ENCODE measurements around the gene PCK2.
A peak's percentile ranks its signal among the peaks of the same experiment; 100 is the strongest.

Gene PCK2

DNA sequence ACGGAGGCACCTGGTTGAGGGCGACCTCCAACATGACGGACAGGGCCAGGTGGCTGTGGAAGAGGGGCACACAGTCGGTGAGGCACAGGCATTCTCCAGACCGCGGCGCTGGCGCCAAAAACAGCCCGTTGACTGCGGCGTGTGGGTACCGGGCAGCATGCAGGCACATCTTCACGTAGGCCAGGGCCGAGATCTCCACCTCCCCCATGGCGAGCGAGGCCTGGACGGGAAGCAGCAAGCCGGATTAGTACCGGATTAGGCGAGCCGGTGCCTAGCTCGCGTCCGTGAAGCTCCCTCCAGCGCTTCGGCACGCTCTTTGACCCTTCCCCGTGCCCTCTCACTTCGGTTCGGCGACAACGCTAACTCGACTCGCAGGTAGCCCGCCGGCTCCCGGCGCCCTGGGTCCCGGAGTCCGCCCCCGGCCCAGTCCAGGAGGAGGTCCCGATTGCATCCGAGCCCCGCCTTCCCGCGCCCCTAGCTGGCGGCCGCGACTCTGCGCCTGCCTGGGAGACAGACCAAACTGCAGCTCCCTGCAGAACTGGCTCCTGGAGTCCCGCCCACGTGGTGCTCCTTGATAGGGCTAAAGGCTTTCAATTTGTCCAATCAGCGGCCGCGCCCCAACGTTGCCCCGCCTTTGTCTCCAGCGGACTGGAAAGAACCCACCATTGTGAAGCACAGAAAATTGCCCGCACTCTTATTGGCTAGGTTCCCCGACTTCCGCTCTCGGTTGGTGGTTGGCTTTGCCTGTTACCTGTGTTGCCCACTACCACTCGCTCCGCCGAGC, 47.2 kb downstream of the PCK2 start, which contains the start of gene EMC9:
EMC9 (minus strand) TSS at position 495 of the 784 bp plus-strand sequence; CDS start at position 208, 287 bp downstream.
- peak; percentile 94 for FAIRE-seq

DNA sequence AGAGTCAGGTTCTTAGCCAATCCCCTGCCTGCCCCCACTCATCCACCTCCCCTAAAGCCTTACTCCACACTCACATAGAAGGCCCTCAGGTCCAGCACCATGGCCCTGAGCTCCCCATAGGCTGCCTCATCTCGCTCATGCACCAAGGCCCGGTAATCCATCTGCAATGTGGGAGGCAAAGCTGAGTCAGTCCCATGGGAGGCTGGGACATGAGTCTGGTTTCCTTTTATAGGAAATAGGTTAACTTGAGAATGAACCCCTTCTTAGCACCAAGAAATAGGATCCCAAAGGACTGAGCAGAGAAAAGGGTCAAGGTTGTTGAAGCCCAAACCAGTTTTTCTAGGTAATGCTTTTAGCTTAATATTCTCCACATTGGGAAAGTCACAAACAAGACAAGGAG, 49.4 kb downstream of the PCK2 start:
- FAIRE-seq, result no peak

DNA sequence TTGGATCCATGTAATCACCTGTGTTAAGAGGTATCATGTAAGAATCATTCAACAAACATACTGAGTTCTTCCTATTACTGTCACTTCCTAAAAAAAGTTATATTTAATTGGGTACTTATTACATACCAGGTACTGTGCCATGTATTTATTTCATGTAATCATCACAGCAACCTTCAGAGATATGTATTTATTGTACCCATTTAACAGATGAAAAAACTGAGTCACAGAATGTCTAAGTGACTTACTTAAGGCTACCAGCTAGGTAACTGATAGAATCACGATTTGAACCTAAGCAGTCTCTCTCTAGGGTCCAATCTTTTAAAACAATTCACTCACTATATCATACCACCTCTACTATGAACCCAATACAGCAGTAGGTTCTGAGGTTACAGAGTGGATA, 50.3 kb downstream of the PCK2 start:
- no peak for FAIRE-seq

GRCh38 chr14:24145219-24145618, 51.1 kb downstream of the PCK2 start:
- no peak for FAIRE-seq

- FAIRE-seq, result no peak
These were observed 51.8 kb downstream of the PCK2 start for GRCh38 chr14:24145690-24146452.

DNA sequence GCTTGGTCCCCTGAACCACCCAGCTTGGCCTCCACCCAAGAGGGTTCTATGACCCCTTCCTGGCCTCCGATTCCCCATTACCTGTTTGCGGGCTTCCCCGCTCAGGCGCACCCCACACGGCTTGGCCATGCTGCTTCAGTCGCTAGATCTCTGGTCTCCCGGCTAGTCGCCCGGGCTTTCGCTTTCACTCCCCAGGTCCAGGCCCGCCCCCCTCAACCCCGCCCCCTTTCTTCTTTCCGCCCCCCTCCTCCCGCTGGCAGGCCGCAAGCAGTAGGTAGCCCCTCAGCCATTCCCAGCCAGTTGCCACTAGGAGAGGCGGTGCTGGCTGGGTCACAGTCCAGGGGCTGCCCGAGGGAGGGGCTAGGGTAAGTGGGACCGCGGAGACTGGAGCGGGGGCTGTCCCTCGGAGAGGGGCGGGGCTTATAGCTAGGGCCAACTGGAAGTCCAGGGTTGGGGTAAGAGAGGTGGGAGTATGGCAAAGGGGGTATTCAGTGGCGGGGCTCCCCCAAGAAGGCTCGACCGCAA, 52.4 kb downstream of the PCK2 start, which contains the start of gene PSME2:
PSME2 (minus strand) TSS at position 158 of the 525 bp plus-strand sequence; CDS start at position 129, 29 bp downstream.
- FAIRE-seq, result peak; percentile 93

- peak; percentile 98 for FAIRE-seq
These were observed 53.1 kb downstream of the PCK2 start, which contains the start of gene RNF31 for GRCh38 chr14:24146978-24147760. RNF31 (plus strand) TSS chr14:24147498; CDS start chr14:24147699, 201 bp downstream.

- FAIRE-seq, result no peak
These were observed 53.8 kb downstream of the PCK2 start for GRCh38 chr14:24147761-24148428.

- FAIRE-seq, result no peak
These were observed 55.3 kb downstream of the PCK2 start for GRCh38 chr14:24149302-24149969.

GRCh38 chr14:24150061-24150460, 56.0 kb downstream of the PCK2 start:
- no peak for FAIRE-seq

- no peak for FAIRE-seq
These were observed 56.5 kb downstream of the PCK2 start for GRCh38 chr14:24150567-24150966.

GRCh38 chr14:24150993-24151392, 56.9 kb downstream of the PCK2 start:
- FAIRE-seq, result no peak

GRCh38 chr14:24151404-24152080, 57.4 kb downstream of the PCK2 start:
- no peak for FAIRE-seq

All from A204.1 (cell line).